HG03066 (cell line): ENCODE data around the gene AKR1C1.
"Not testable (repeated sequence)": the region's sequence is repeated elsewhere in the genome, so short reads cannot be mapped to it uniquely, and the experiment has no call there.

Experiments used
- ATAC-seq: cut with Tn5 transposase; IDR thresholded peaks from one replicate; pipeline ENCODE4 v1.9.1; 2021; ENCODE audit warnings: low read depth; ENCODE audit not compliant: unreplicated experiment

The AKR1C1 gene

GRCh38 chr10:5013385-5013784, 50.2 kb downstream of the AKR1C1 start:
- ATAC-seq, result no peak

GRCh38 chr10:5014200-5014910, 51.1 kb downstream of the AKR1C1 start:
- not testable (repeated sequence) for ATAC-seq

GRCh38 chr10:5014936-5015335, 51.7 kb downstream of the AKR1C1 start:
- no peak for ATAC-seq

GRCh38 chr10:5018134-5018533, 54.9 kb downstream of the AKR1C1 start:
- ATAC-seq, result no peak

- not testable (repeated sequence) for ATAC-seq
Measured at GRCh38 chr10:5018671-5019277, 55.6 kb downstream of the AKR1C1 start.

GRCh38 chr10:5019770-5020612, 56.8 kb downstream of the AKR1C1 start:
- ATAC-seq, result not testable (repeated sequence)

GRCh38 chr10:5021624-5022290, 58.5 kb downstream of the AKR1C1 start:
- ATAC-seq, result not testable (repeated sequence)

- ATAC-seq, result no peak
Measured at GRCh38 chr10:5023177-5023805, 60.1 kb downstream of the AKR1C1 start.

GRCh38 chr10:5025461-5025881, 62.3 kb downstream of the AKR1C1 start:
- not testable (repeated sequence) for ATAC-seq

GRCh38 chr10:5030989-5031388, 67.8 kb downstream of the AKR1C1 start:
- no peak for ATAC-seq

GRCh38 chr10:5031588-5031987, 68.4 kb downstream of the AKR1C1 start:
- not testable (repeated sequence) for ATAC-seq

GRCh38 chr10:5032444-5032843, 69.2 kb downstream of the AKR1C1 start:
- not testable (repeated sequence) for ATAC-seq
